IMR-90 (cell line): ENCODE results near the gene PGF. TPM values are rescaled to one million over a fixed set of nuclear protein-coding genes. Genes with fewer than 3 reads are reported as not detected.

Source experiments
- ATAC-seq: fragments of 200-7000 bp; cut with Tn5 transposase; 2 replicates; pipeline ENCODE4 v1.9.1; 2020; ENCODE audit warnings: low read depth, mild to moderate bottlenecking, moderate library complexity
- BruUV-seq: library from RNA; stranded (reverse); fragments of 400-500 nt; replicated peaks from 2 replicates; lab custom pipeline; 2021; lab: Mats Ljungman, UMichigan
- CTCF ChIA-PET: fragments of 300-600 bp; formaldehyde crosslinking; extraction: SDS; loops from one replicate; lab custom pipeline; 2021; ENCODE audit warnings: antibody characterized with exemption; lab: Yijun Ruan, JAX
- POLR2A ChIA-PET: fragments of 300-600 bp; sonication (Branson Sonifier 250); formaldehyde crosslinking; loops from one replicate; lab custom pipeline; 2022; ENCODE audit warnings: antibody characterized with exemption; ENCODE audit not compliant: unreplicated experiment; lab: Charles Lee
- DNase-seq: peaks from one replicate; pipeline ENCODE4 v3.0.0; 2013
- H2AFZ ChIP-seq: replicated peaks from 2 replicates; pipeline ENCODE3; 2013; ENCODE audit warnings: low read length, mild to moderate bottlenecking; ENCODE audit not compliant: poor library complexity
- H2AK5ac ChIP-seq: 2 replicates; pipeline ENCODE4 v1.6.1; 2013; ENCODE audit warnings: low read depth, low read length, inconsistent platforms
- H2AK9ac ChIP-seq: replicated peaks from 2 replicates; pipeline ENCODE3; 2013; ENCODE audit warnings: mild to moderate bottlenecking, low read depth, low read length, moderate library complexity; ENCODE audit not compliant: poor library complexity
- H2BK120ac ChIP-seq: 2 replicates; pipeline ENCODE4 v1.6.1; 2013; ENCODE audit warnings: low read depth, low read length, inconsistent platforms
- H2BK15ac ChIP-seq: 3 replicates; pipeline ENCODE4 v1.6.1; 2013; ENCODE audit warnings: low read depth, low read length, inconsistent platforms
- H2BK20ac ChIP-seq: 2 replicates; pipeline ENCODE4 v1.6.1; 2013; ENCODE audit warnings: low read depth, mild to moderate bottlenecking, inconsistent platforms, low read length, moderate library complexity
- H2BK5ac ChIP-seq: 2 replicates; pipeline ENCODE4 v1.6.1; 2013; ENCODE audit warnings: mild to moderate bottlenecking, low read depth, low read length, inconsistent platforms; ENCODE audit not compliant: poor library complexity, severe bottlenecking
- H3K14ac ChIP-seq: replicated peaks from 2 replicates; pipeline ENCODE4 v1.6.1; 2013; ENCODE audit warnings: low read depth, low read length, inconsistent platforms
- H3K18ac ChIP-seq: 2 replicates; pipeline ENCODE4 v1.6.1; 2013; ENCODE audit warnings: low read depth, low read length, control low read depth
- H3K23ac ChIP-seq: 2 replicates; pipeline ENCODE4 v1.6.1; 2013; ENCODE audit warnings: low read depth, low read length, inconsistent platforms
- H3K27ac ChIP-seq: 2 replicates; pipeline ENCODE4 v1.5.1; 2013; ENCODE audit warnings: mild to moderate bottlenecking, control low read depth, low read length; ENCODE audit not compliant: insufficient read depth
- H3K27me3 ChIP-seq: 2 replicates; pipeline ENCODE4 v1.6.1; 2013; ENCODE audit warnings: low read length; ENCODE audit not compliant: control insufficient read depth, insufficient read depth
- H3K36me3 ChIP-seq: 2 replicates; pipeline ENCODE4 v1.6.1; 2013; ENCODE audit warnings: low read length, mixed read lengths; ENCODE audit not compliant: control insufficient read depth, insufficient read depth
- H3K4ac ChIP-seq: 2 replicates; pipeline ENCODE4 v1.6.1; 2013; ENCODE audit warnings: low read depth, low read length, inconsistent platforms
- H3K4me1 ChIP-seq: 2 replicates; pipeline ENCODE4 v1.6.1; 2013; ENCODE audit warnings: low read length, mixed read lengths; ENCODE audit not compliant: control insufficient read depth, insufficient read depth
- H3K4me2 ChIP-seq: 2 replicates; pipeline ENCODE4 v1.6.1; 2013; ENCODE audit warnings: low read depth, mild to moderate bottlenecking, control low read depth, low read length, moderate library complexity
- H3K4me3 ChIP-seq: 2 replicates; pipeline ENCODE4 v1.5.1; 2013; ENCODE audit warnings: low read depth, mild to moderate bottlenecking, control low read depth, low read length, moderate library complexity; ENCODE audit not compliant: insufficient read depth
- H3K56ac ChIP-seq: 2 replicates; pipeline ENCODE4 v1.6.1; 2013; ENCODE audit warnings: low read length, inconsistent platforms; ENCODE audit not compliant: insufficient read depth; ENCODE audit errors: extremely low read depth
- H3K79me1 ChIP-seq, 2 experiments: 2 replicates each; pipeline ENCODE4 v1.6.1; 2013; ENCODE audit warnings: low read length in 2 of 2, inconsistent platforms in 1 of 2, low read depth in 1 of 2
- H3K9ac ChIP-seq: 2 replicates; pipeline ENCODE4 v1.6.1; 2013; ENCODE audit warnings: low read depth, low read length, control low read depth
- H3K9me1 ChIP-seq: 2 replicates; pipeline ENCODE4 v1.6.1; 2013; ENCODE audit warnings: low read length, inconsistent platforms; ENCODE audit not compliant: insufficient read depth
- H3K9me3 ChIP-seq: 2 replicates; pipeline ENCODE4 v1.6.1; 2013; ENCODE audit warnings: low read length; ENCODE audit not compliant: control insufficient read depth, insufficient read depth
- H4K20me1 ChIP-seq: 2 replicates; pipeline ENCODE4 v1.6.1; 2013; ENCODE audit warnings: low read length, inconsistent platforms; ENCODE audit not compliant: insufficient read depth
- H4K5ac ChIP-seq: 2 replicates; pipeline ENCODE4 v1.6.1; 2013; ENCODE audit warnings: mild to moderate bottlenecking, low read depth, low read length, control low read depth
- H4K8ac ChIP-seq, 2 experiments: 2 replicates each; pipeline ENCODE4 v1.6.1; 2013; ENCODE audit warnings: low read depth in 2 of 2, low read length in 2 of 2, control low read depth in 1 of 2, inconsistent platforms in 1 of 2
- H4K91ac ChIP-seq: 2 replicates; pipeline ENCODE4 v1.6.1; 2013; ENCODE audit warnings: low read depth, low read length, inconsistent platforms; ENCODE audit not compliant: insufficient read depth
- BHLHE40 ChIP-seq: fragments of 150-350 bp; IDR thresholded peaks from 2 replicates; pipeline ENCODE4 v1.6.1; 2016; ENCODE audit warnings: mild to moderate bottlenecking, low read depth, low read length
- CEBPB ChIP-seq: IDR thresholded peaks from 2 replicates; pipeline ENCODE4 v1.6.1; 2012; ENCODE audit warnings: low read depth, low read length, improper control_type of control experiment
- CHD1 ChIP-seq: IDR thresholded peaks from 2 replicates; pipeline ENCODE4 v1.6.1; 2012; ENCODE audit warnings: low read depth, low read length, improper control_type of control experiment
- CTCF ChIP-seq: conservative IDR thresholded peaks from 2 replicates; pipeline ENCODE4 v1.5.1; 2012; ENCODE audit warnings: mild to moderate bottlenecking, low read depth, low read length, improper control_type of control experiment
- FOS ChIP-seq: fragments of 150-350 bp; IDR thresholded peaks from 2 replicates; pipeline ENCODE4 v1.6.1; 2016; ENCODE audit warnings: low read depth, low read length
- MAZ ChIP-seq: IDR thresholded peaks from 2 replicates; pipeline ENCODE4 v1.6.1; 2012; ENCODE audit warnings: low read depth, mild to moderate bottlenecking, low read length, improper control_type of control experiment, moderate library complexity, borderline replicate concordance
- MXI1 ChIP-seq: IDR thresholded peaks from 2 replicates; pipeline ENCODE4 v1.6.1; 2012; ENCODE audit warnings: low read depth, mild to moderate bottlenecking, low read length, moderate library complexity, borderline replicate concordance
- NFE2L2 ChIP-seq: fragments of 150-350 bp; IDR thresholded peaks from 2 replicates; pipeline ENCODE4 v1.6.1; 2016; ENCODE audit warnings: low read depth, mild to moderate bottlenecking, low read length
- POLR2A ChIP-seq: IDR thresholded peaks from 2 replicates; pipeline ENCODE4 v1.6.1; 2012; ENCODE audit warnings: mild to moderate bottlenecking, low read depth, low read length
- RCOR1 ChIP-seq: IDR thresholded peaks from 2 replicates; pipeline ENCODE4 v1.6.1; 2012; ENCODE audit warnings: mild to moderate bottlenecking, low read length, improper control_type of control experiment; ENCODE audit not compliant: insufficient replicate concordance
- RFX5 ChIP-seq: IDR thresholded peaks from 2 replicates; pipeline ENCODE4 v1.8.0; 2012; ENCODE audit warnings: low read depth, mild to moderate bottlenecking, low read length, moderate library complexity
- SMC3 ChIP-seq: fragments of 150-350 bp; IDR thresholded peaks from 2 replicates; pipeline ENCODE4 v1.6.1; 2016; ENCODE audit warnings: low read depth, mild to moderate bottlenecking, antibody characterized with exemption, low read length, moderate library complexity
- WGBS, 2 experiments: methylation state at CpG; one replicate each; pipeline versions ENCODE4 v1.1.5 to v1.1.7; 2013; ENCODE audit warnings: missing lambda C conversion rate in 2 of 2; ENCODE audit not compliant: insufficient read length in 1 of 2; ENCODE audit errors: extremely low coverage in 2 of 2; 5-methylcytosine and 5-hydroxymethylcytosine counted together
- dilution Hi-C: fragments of 300-500 bp; cut with HindIII; formaldehyde crosslinking; loops from one replicate; pipeline ENCODE4 v1.14.3; 2018; ENCODE audit warnings: low sequenced_read_pairs; ENCODE audit not compliant: unreplicated experiment
- in situ Hi-C: fragments of 300-500 bp; cut with MboI; formaldehyde crosslinking; loops from 3 replicates; pipeline ENCODE4 v1.14.3; 2019; ENCODE audit warnings: low sequenced_read_pairs, inconsistent platforms, mixed read lengths
- intact Hi-C: fragments of 100-400 bp; cut with micrococcal nuclease; formaldehyde crosslinking; loops from 2 replicates; pipeline ENCODE4 v1.10.0; 2022
- polyA plus RNA-seq, 3 experiments: library from polyadenylated mRNA; depleted of rRNA; stranded (reverse); fragments of >200 nt; gene quantifications; 2 replicates each; pipeline ENCODE4 v1.2.3, GENCODE V29; 2012; ENCODE audit warnings: low replicate concordance in 1 of 3
- total RNA-seq: library from RNA; depleted of rRNA; stranded (reverse); fragments of >200 nt; gene quantifications from 2 replicates; pipeline ENCODE4 v1.2.3, GENCODE V29; 2012
- TF ChIP-seq, protein P1 (sequence below): fragments of 150-350 bp; IDR thresholded peaks from 2 replicates; pipeline ENCODE4 v1.6.1; 2016; ENCODE audit warnings: low read depth, mild to moderate bottlenecking, low read length, moderate library complexity, borderline replicate concordance

The PGF gene
- total and polyA plus RNA-seq, 2 of the 4 experiments (the other 2 are of a cell fraction): 0.36 to 0.39 TPM

- BruUV-seq: no TSS peak
- POLR2A ChIA-PET: no interaction called here
- intact Hi-C loops: loop anchor here (2.0 kb wide), 1 partner anchor 56 kb away; no protein-coding TSS in a partner anchor
- TF ChIP-seq SMC3: no peak
- TF ChIP-seq RFX5: 0 out of 2 replicates have a peak, but pooled peaks have one; percentile 2
- no peak for TF ChIP-seq RCOR1
- TF ChIP-seq BHLHE40: no peak
- peak; percentile 43; the same call in 1 of the 2 replicates for TF ChIP-seq FOS
- TF ChIP-seq CEBPB: 0 out of 2 replicates have a peak, but pooled peaks have one; percentile 25
- TF ChIP-seq CTCF: peak; percentile 24; the same call in 1 of the 2 replicates
- peak; percentile 30; the same call in 1 of the 2 replicates for TF ChIP-seq POLR2A
- TF ChIP-seq CHD1: no peak
- TF ChIP-seq MAZ: peak; percentile 81
- no peak for TF ChIP-seq NFE2L2
- TF ChIP-seq, protein P1, sequence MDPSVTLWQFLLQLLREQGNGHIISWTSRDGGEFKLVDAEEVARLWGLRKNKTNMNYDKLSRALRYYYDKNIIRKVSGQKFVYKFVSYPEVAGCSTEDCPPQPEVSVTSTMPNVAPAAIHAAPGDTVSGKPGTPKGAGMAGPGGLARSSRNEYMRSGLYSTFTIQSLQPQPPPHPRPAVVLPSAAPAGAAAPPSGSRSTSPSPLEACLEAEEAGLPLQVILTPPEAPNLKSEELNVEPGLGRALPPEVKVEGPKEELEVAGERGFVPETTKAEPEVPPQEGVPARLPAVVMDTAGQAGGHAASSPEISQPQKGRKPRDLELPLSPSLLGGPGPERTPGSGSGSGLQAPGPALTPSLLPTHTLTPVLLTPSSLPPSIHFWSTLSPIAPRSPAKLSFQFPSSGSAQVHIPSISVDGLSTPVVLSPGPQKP: 0 out of 2 replicates have a peak, but pooled peaks have one; percentile 19
- TF ChIP-seq MXI1: no peak
Measured at GRCh38 chr14:75002392-75003249, 47.2 kb upstream of the PGF start, which contains the start of gene EIF2B2. EIF2B2 (plus strand) TSS chr14:75002921; CDS start chr14:75002991, 70 bp downstream.

More at GRCh38 chr14:75002392-75003249, 47.2 kb upstream of the PGF start, which contains the start of gene EIF2B2:
- peak within 1 kb of the TSS; percentile 91 for H3K4me2 ChIP-seq
- peaks cover 9% of the 10 kb centered on the region; the same call in 1 of the 2 replicates for H3K9me1 ChIP-seq
- DNase-seq (peak; percentile 94), ATAC-seq (peak; percentile 100)
- peak within 1 kb of the TSS; percentile 7; the same call in 1 of the 2 replicates for H2BK20ac ChIP-seq
- 1% methylated on average over 39 of the region's 66 CpGs; no CpG with 5 or more reads in 1 of the 2 experiments for WGBS, 2 experiments
- H4K91ac ChIP-seq: peak within 1 kb of the TSS; percentile 96
- no peaks in the 10 kb centered on the region for H4K20me1 ChIP-seq
- H3K27ac ChIP-seq: peak within 1 kb of the TSS; percentile 95
- peak within 1 kb of the TSS; percentile 71 for H2BK120ac ChIP-seq
- H4K5ac ChIP-seq: peak within 1 kb of the TSS; percentile 91
- peak within 1 kb of the TSS; percentile 99 for H4K8ac ChIP-seq
- H3K4ac ChIP-seq: peak within 1 kb of the TSS; percentile 86
- CTCF ChIA-PET: interaction anchor here (1.0 kb wide), 1 partner anchor 9 kb away, joined by 3 read pairs; no protein-coding TSS in a partner anchor
- peak within 1 kb of the TSS; percentile 85 for H3K9ac ChIP-seq
- H3K23ac ChIP-seq: peak within 1 kb of the TSS; percentile 89
- dilution Hi-C loops: no loop called here
- peaks cover 21 to 39% of the 10 kb centered on the region in 2 experiments for H3K79me1 ChIP-seq
- H2AK9ac ChIP-seq: peak within 1 kb of the TSS; percentile 92
- peaks cover 9% of the 10 kb centered on the region for H3K36me3 ChIP-seq
- H3K27me3 ChIP-seq: peaks cover 3% of the 10 kb centered on the region
- H2AK5ac ChIP-seq: peak within 1 kb of the TSS; percentile 87
- no peaks in the 10 kb centered on the region for H3K9me3 ChIP-seq
- H3K14ac ChIP-seq: peak within 1 kb of the TSS; percentile 91
- H3K18ac ChIP-seq: peak within 1 kb of the TSS; percentile 68
- peaks cover 4% of the 10 kb centered on the region for H3K4me1 ChIP-seq
- peak within 1 kb of the TSS; percentile 60 for H3K56ac ChIP-seq
- H3K4me3 ChIP-seq: peak within 1 kb of the TSS; percentile 83
- H2BK15ac ChIP-seq: peak within 1 kb of the TSS; percentile 25; the same call in 2 of the 3 replicates
- in situ Hi-C loops: no loop called here
- H2AFZ ChIP-seq: peak within 1 kb of the TSS; percentile 99
- peak within 1 kb of the TSS; percentile 69 for H2BK5ac ChIP-seq
